Measurements from ENCODE around the gene ETV1.

GRCh38 chr7:13984061-13984460 is 5.4 kb downstream of the ETV1 start:
- no peak for TF ChIP-seq SP1 (IDR thresholded peaks at IDR 0.05)
- no peak for TF ChIP-seq ELF4 (IDR thresholded peaks at IDR 0.05)
- TF ChIP-seq CTBP1 (IDR thresholded peaks at IDR 0.05; ENCODE audit: borderline replicate concordance) = no peak
- TF ChIP-seq FOXA1 (IDR thresholded peaks at IDR 0.05) = no peak
- TF ChIP-seq TARDBP (IDR thresholded peaks at IDR 0.05) = no peak
- no peak for TF ChIP-seq ARNT (IDR thresholded peaks at IDR 0.05)
- TF ChIP-seq FOXK2 (IDR thresholded peaks at IDR 0.05) = no peak
- TF ChIP-seq HDGF (IDR thresholded peaks at IDR 0.05; ENCODE audit: borderline replicate concordance) = no peak
- TF ChIP-seq PKNOX1 (IDR thresholded peaks at IDR 0.05) = no peak
